Activated CD4-positive, alpha-beta T cell treated with anti-CD3 and anti-CD28 coated beads for 48 hours (primary cell): ENCODE results near the gene TSPAN13.

Experiments used
- DNase-seq: peaks from one replicate; pipeline ENCODE4 v3.0.0-alpha.2; 2020

The TSPAN13 gene

GRCh38 chr7:16778476-16778875 lies 24.9 kb downstream of the TSPAN13 start:
- DNase-seq: no peak

DNA sequence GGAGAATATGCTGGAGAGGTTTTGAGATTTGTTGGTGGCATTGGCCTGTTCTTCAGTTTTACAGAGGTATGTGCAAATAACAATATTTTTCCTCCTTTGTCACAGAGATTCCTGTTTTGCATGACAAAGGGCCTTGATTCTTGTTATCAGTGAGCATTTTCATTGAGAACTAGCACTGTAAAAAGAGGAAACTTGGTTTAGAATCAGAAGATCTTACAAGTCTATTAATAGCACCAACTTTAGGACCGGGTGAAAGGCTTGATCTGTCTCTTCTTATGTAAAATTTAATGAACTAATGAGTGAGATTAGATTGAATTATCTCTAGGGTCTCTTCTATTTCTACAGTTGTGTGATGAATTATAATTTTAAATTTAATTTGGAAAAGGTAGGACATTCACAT lies 25.5 kb downstream of the TSPAN13 start:
- DNase-seq: no peak

GRCh38 chr7:16780596-16780995 lies 27.0 kb downstream of the TSPAN13 start:
- DNase-seq: no peak

DNA sequence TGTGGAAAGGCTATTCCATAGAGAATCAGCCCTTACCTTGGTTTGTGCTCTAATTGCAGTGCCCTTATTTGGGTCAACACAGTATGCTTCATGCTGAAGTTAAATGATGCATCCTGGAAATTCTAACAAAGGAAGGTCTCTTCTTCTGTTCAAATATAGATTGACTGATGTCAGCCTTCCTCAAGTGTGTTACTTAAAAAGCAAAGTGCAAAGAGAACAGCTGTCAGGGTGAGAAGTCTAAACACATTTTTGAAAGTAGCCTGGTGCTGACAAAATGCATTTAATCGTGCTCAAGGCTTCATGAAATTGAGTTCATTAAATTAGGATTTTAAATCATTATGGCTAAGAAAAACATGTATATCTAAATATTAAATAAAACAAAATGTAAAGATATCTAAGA lies 31.8 kb downstream of the TSPAN13 start:
- DNase-seq: no peak

GRCh38 chr7:16785846-16786245 lies 32.3 kb downstream of the TSPAN13 start:
- DNase-seq: no peak

DNA sequence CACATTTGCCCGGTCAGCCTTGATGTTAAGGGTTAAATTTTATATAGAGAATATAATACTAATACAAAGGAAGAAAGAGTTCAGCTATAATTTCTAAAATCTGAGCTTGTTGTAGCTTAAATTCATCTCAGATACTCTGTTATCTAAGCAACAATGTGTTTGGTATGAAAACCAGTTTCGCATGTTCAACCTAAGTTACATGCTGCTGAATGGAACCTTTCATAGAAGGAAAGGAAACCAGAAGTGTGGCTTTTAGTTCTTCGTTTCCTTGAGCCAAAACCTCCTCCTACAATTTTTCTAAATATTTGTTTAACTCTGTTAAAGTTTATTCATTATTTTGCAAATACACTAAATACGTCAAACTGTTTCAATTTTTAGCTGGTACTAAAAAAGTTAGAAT lies 32.7 kb downstream of the TSPAN13 start:
- no peak for DNase-seq

DNA sequence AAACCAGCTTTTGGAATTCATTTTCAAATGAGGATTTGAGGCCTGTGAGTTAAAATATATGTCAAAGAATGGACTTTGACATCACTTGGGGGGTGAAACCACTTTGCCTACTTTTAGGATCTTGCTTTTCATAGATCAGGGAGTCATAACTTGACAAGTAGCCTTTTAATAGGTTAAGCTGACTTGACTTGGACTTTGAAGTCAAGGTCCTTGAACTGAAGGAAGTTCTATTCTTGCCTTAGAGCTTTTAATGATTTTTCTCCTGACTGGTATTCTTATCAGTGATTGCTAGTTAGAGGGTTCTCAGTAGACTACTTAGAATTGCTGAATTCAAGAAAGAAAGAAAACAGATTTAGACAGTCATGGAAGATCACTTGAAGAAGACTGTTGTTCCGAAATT lies 33.6 kb downstream of the TSPAN13 start:
- no peak for DNase-seq

GRCh38 chr7:16791071-16791470 lies 37.5 kb downstream of the TSPAN13 start:
- DNase-seq: no peak

- DNase-seq: no peak
Measured at GRCh38 chr7:16791905-16792698, 38.5 kb downstream of the TSPAN13 start.

- DNase-seq: no peak
Measured at GRCh38 chr7:16794986-16795385, 41.4 kb downstream of the TSPAN13 start.

DNA sequence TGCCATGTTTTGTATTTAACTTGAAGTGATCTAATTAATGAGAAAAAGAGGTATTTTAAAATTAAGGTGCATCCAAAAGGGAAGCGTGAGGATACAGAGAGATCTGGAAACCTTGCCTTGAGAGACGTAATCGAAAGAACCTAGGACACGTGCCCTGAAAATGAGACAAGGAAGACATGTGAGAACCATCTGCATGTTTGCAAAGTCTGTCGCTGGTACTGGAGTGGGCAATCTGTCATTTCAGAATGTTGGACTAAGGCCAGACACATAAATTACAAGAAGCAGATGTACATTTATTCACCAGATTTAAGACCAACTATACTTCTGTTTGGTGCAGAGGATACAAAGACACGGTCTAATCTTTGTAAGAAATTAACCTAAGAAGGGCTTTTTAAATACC lies 42.1 kb downstream of the TSPAN13 start:
- no peak for DNase-seq

DNA sequence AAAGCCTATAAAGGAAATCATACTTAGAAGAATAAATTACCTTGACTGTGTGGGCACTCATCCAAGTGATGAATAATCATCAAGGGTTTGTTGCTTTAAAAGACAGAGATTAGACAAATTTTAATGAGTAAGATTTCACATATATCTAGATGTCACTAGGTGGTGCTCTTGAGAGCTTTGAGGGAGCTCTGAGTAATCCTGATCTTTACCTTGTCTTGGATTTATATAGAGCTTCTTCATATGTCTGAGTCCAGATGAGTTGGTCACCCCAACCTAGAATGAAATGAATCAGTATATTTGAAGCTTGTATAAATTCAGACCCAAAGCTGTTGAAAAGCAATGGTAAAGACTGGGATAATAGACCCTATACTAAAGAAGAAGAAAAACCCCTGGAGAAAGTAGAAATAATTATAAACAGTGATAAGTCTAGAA lies 47.6 kb downstream of the TSPAN13 start:
- no peak for DNase-seq

GRCh38 chr7:16801579-16801978 lies 48.0 kb downstream of the TSPAN13 start:
- no peak for DNase-seq

DNA sequence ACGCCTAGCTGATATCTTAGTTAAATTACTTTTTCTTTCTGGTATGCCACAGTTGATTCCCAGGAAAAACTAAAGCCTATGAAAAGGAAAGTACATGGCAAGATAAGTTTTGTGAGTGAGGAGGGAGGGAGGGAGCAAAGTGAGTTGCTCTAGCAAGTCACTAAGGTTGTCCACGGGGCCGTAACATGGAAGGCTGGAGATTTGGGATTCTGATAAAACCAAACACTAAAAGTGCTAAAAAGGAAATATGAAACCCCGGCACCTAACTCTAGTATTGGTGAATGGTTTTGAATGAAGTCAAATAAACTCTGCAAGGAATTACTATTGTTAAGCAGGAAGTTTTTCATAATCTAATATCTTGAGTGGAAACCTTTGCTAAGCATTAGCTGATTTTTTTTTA lies 49.6 kb downstream of the TSPAN13 start:
- DNase-seq: no peak

GRCh38 chr7:16803881-16804673 lies 50.5 kb downstream of the TSPAN13 start:
- no peak for DNase-seq

GRCh38 chr7:16804674-16805439 lies 51.3 kb downstream of the TSPAN13 start, which contains the start of gene AGR2:
AGR2 (minus strand) TSS chr7:16804999; CDS start chr7:16801796, 3,203 bp downstream.
- DNase-seq: no peak

- DNase-seq: no peak
Measured at GRCh38 chr7:16805441-16805840, 51.9 kb downstream of the TSPAN13 start.

DNA sequence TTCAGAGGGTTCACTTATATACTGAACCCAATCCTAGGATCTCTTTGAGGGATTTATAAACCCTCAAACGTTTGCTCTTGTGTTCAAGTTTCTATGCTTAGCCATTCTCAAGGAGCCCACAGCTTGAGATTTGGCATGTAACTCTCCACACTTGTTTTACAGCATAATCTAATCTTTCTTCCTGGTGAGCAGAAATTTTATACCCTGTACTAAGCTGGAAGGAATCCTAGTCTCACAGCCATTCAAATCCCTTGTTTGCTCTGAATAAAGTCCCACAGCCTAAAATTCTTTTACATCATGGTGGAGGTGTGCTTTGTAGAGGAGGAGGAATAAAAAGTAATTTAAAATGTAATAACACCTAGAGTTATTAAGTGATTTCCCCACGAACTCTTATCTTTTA lies 56.6 kb downstream of the TSPAN13 start:
- no peak for DNase-seq

DNA sequence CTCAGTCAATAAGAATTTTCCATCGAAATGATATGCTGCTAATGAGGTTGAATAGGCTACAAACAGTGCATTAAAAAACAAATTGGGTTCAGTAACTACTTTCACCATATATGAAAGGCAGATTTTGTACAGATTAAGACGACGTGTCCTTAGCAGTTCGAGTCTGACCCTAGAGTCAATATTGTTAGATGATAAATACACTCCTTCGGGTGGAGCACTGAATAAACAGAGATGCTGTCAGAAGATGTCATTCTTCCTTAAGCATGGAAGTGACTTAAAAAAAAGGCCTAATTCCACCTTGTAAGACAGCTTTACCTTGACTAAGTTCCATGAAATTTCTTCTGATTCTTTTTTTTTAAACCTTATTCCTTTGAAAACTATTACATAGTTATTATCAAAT lies 57.0 kb downstream of the TSPAN13 start:
- no peak for DNase-seq

DNA sequence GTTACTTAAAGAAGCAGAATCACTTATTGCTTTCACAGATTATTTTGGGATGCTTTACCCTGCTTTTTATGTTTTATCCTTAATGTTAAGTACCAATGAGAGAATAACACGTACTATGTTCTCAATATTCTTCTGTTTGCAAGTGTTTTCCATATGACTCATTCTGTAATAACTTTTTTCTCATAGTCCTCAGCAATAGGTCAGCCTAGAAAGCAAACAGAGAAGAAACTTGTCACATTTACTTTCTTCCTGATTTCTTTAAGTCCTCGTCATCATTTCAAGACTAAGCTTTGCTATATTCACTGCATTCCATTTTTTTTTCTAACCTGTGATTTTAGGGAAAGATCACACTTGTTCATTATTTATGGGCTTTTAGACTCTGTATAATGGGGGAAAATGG lies 58.0 kb downstream of the TSPAN13 start:
- DNase-seq: no peak

DNA sequence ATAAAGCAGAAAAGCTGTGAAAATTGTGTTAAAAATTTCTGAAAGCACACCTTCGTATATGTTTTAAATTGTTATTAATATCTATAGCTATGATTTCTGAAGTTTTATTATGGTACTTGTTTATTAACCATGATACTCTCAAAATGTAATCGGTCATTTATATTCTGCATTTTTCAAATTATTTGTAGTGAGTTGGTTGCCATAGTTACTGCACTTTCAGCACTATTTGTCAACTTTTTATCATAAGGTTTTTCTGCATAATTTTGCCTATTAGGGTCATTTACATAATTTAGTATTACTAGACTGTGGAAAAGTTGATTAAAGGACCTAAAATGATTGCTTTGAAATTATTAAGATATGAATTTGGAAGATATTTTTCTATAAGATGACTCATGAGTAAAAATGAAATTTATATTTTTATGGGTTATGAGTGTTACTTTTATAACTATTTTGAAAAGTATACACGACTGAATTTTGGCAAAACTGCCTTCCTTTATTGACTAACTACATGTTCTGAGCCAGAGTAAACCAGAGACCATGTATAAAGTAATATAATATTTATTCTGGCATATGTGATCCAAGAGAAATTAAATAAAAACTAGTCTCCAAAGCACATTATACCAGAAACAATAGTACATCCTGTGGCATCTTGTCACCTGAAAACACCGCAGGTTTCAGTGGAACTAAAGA lies 59.1 kb downstream of the TSPAN13 start:
- DNase-seq: no peak

DNA sequence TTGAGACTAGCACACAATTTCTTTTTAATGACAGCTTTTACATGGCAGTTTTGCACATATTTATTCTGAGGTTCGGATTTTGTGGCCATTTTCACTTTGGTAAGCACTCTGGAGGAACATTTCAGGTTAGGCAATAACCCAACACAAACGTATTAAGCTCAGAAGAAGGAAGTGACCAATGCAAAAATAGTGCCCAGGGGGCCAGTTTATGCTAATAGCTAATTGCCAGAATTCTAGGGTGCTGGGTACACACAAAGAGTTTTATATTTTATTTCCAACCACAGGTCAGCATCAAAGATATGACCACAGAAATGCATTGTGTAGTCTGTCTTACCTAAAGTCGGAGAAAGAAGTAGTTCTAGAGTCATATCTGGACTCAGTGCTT lies 59.7 kb downstream of the TSPAN13 start:
- no peak for DNase-seq

- DNase-seq: no peak
Measured at GRCh38 chr7:16815001-16815400, 61.4 kb downstream of the TSPAN13 start.
